GM18508 (cell line): ENCODE data around the gene INHBB.
"Not testable (repeated sequence)": the region's sequence is repeated elsewhere in the genome, so short reads cannot be mapped to it uniquely, and the experiment has no call there.

Experiments used
- ATAC-seq: cut with Tn5 transposase; IDR thresholded peaks from one replicate; pipeline ENCODE4 v1.9.1; 2021; ENCODE audit warnings: moderate number of reproducible peaks; ENCODE audit not compliant: insufficient read depth, unreplicated experiment

Gene INHBB

DNA sequence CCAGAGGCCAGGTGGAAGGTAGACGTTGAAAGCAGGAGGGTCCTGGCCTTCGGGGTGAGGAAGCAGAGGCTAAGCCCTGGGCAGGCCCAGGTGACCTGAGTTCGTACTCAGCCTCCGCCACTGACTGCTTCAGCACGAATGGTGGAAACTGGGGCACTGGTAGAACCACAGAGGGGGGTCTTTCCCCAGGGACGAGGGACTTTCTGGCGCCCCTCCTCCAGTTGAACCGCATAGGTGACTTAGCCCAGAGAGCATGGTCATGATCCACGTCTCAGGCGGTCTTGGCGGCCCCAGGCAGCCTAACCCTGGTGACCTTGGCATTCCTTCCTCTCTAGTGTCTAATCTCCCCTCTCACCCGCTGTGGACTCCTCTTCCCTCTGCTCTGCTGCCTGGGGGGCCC is 30.2 kb downstream of the INHBB start:
- ATAC-seq, result no peak

DNA sequence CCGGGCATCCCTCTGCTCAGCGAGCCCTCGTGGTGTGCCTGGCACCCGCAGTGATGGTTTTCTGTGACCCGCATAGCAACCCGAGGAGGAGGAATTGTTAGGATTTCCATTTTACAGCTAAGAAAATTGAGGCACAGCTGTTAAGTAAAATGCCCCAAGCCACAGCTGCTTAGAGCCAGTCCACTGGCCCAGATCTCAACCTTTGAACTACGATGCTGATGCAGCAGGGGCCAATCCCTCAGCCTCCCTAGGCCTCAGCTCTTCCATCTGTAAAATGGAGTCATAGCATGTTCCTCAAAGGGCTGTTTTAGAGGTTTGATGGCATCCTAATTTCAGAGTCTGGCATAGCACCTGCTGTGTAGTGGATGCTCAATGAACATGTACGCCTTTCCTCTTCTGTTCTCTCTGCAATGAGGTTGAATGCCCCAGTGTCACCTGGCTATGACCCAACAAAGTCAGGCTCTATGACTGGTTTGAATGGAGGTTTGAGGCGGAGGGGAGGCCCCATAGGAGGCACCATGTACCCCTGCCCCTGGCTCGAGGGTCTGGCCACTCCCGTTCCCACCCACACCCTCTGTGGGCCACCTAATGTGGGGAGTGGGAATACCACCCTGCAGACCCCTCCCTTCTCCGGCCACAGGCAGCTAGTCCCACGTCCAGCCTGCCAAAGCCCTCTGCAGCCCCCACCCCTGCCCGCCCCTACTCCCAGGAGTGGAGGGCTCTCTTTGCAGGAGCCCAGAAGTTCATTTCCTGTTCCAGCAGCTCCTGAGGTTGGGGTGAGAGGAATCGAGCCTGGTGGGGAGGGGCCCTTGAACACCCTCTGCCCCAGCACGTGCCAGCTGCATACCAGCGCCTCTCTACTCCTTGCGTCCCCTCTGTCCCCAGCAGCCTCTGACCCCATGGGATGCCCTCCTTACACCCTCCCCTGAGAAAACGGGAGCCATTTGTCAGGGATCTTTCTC is 31.0 kb downstream of the INHBB start:
- ATAC-seq, result no peak

GRCh38 chr2:120378605-120379004 is 32.7 kb downstream of the INHBB start:
- ATAC-seq, result no peak

DNA sequence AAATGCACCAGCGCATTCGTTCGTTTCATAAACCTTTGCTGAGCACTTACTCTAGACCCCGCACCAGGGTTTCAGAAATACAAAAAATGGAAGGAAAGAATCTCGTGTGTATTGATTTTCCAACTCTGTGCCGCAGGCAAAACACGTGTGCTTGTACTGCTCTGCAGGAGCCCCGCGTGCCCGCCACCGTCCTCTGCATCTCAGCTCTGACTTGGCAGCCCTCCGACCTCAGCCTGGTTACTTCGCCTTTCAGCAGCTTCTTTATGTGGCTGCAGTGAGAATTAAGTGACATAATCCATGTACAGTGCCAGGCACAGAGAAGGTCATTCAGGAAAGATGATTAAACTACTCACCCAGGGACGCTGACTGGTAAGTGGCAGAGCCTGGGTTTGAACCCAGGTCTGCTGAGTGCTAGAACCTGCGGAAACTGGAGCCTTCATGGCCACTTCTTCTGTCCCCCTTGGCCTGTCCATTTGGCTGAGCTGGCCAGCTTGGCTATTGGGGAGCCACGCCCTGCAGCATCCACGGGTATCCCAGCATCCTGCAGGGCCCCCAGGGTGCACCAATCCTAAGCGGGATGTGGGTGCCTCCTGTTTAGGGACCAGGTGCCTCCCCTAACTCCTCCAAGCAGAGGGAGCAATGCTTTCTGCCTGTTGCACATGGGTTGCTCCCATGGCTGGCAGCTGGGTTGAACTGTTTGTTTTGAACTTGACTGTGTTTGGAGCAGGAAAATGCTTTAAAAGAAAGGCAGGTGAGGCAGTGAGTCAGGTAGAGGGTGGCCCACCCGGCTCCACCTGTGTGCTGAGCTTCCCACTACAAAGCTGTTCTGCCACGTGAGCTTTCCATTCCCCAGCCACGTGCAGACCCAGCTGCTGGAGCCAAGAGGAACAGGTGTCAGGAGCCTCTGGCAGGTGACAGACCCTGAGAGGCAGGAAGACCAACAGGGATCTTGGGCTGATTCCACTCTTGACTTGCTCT is 34.3 kb downstream of the INHBB start:
- ATAC-seq, result no peak

DNA sequence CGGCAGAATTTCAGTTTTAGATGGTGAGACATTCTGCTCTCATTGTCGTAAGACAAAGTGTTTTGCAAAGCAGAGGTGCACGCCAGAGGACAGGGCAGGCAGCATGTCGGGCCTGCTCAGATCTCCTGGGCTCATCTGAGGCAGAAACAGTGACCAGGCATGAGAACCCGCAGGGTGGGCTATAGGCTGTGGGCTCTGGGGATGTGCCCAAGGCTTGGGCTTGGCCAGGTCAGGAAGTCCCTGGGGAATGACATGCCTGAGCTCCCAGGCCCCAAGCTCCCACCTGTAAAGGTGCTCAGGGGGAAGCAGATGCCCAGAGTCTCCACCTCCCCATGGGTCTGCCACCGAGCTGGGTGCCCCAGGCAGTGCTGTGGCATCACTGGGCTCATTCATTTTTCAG is 35.3 kb downstream of the INHBB start:
- ATAC-seq, result no peak

- ATAC-seq, result no peak
Measured at GRCh38 chr2:120381661-120382060, 35.7 kb downstream of the INHBB start.

GRCh38 chr2:120382541-120383144 is 36.7 kb downstream of the INHBB start:
- ATAC-seq, result no peak

- ATAC-seq, result no peak
Measured at GRCh38 chr2:120383191-120383590, 37.3 kb downstream of the INHBB start.

- ATAC-seq, result no peak
Measured at GRCh38 chr2:120383631-120384340, 37.9 kb downstream of the INHBB start.

- no peak for ATAC-seq
Measured at GRCh38 chr2:120384486-120385354, 38.8 kb downstream of the INHBB start.

DNA sequence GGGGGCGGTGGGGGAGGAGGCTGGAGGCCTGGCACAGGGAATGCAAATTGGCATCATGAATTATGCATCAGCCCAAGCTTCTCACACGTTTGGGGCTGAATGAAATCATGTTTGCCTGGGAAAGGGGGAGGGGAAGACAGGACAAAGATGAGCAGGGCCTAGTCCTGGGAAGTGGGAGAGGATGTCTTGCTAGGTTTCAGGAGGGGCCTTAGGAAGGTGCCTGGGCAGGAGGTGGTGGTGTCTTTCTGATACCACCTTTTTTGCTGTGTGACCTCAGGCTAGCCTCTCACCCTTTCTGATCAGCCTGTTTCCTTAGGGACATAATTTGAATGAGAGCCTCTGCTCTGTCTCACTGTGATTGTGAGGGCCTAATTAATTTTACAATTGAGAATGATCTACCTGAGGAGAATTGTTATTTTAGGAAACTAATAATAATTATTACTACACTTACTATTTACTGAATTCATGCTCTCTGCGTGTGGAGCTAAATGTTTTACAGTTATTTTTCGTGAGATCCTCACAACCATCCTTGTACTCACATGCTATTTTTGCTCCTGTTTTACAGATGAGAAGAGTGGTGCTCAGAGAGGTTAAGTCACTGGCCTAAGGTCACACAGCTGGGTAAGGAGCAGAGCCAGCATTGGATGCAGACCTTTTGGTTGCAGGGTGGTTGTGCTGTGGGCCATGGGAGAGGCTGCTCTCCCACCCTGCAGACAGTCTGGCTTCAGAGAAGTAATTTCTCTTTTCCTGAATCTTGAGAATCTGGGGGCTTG is 39.6 kb downstream of the INHBB start:
- ATAC-seq, result no peak

- no peak for ATAC-seq
Measured at GRCh38 chr2:120388222-120389035, 42.5 kb downstream of the INHBB start.

DNA sequence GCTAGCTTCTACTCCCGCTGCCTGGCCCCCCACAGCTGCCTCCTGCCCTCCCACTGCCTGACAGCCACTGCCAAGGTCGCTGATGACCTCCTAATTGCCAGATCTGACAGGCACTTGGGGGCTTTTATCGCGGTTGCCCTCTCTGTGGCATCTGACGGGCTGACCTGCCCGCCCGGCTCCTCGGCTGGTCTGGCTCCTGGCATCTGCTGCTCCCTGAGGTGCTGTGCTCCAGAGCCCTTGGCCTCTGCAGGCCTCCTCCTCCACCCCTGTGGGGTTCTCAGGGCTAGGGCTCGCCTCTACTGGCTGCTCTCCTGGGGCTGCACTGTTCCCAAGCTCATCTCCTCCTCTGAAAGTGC is 43.1 kb downstream of the INHBB start:
- ATAC-seq, result no peak

DNA sequence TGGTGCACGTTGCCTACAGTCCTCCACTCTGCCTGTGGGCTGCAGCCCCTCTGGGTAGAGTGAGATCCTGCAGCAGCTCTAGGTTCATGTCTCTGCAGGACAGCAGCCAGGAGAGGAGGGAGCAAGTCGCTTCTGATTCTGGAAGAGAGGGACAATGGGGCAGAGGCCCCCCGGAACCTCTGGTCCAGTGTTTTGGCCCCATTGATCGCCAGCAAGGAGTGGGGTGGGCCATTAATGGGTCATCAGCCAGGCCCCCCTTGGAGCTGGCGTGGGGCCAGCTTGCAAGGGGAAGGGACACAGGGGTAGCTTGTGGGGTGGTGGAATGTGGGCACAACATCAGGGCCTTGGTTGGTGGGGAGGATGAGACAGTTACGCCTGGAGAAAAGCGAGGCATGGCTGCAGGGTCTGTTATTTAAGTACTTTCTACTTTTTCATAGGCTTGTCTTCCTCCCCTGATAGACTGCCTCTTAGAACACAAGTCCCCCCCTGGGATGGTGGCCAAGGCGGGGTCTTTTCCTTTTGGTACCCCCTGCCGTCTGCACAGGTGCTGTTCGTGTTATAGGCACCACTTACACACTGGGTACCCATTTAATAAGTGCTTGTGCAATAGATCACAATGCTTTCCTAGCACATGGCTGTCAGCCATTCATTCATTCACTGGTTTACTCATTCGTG is 44.6 kb downstream of the INHBB start:
- no peak for ATAC-seq

- not testable (repeated sequence) for ATAC-seq
Measured at GRCh38 chr2:120391382-120391781, 45.4 kb downstream of the INHBB start.

GRCh38 chr2:120391911-120392665 is 46.2 kb downstream of the INHBB start:
- ATAC-seq, result no peak
